Renal cortical epithelial cell (primary cell): ENCODE results near the gene CSAD. TPM values are rescaled to one million over a fixed set of nuclear protein-coding genes. Genes with fewer than 3 reads are reported as not detected.
"Not testable (repeated sequence)": the region's sequence is repeated elsewhere in the genome, so short reads cannot be mapped to it uniquely, and the experiment has no call there.

Experiments used
- DNase-seq: peaks from one replicate; pipeline ENCODE4 v3.0.0-alpha.2; 2011; ENCODE audit warnings: low read depth
- total RNA-seq: library from RNA; depleted of rRNA; stranded (reverse); fragments of >200 nt; gene quantifications from 2 replicates; pipeline ENCODE4 v1.2.3, GENCODE V29; 2014

CSAD gene
- total RNA-seq, 1 donor from 2014 or later = 9.1 TPM

GRCh38 chr12:53218551-53219291, 38.0 kb upstream of the CSAD start:
- no peak for DNase-seq

GRCh38 chr12:53217931-53218307, 37.2 kb upstream of the CSAD start:
- DNase-seq = no peak

DNA sequence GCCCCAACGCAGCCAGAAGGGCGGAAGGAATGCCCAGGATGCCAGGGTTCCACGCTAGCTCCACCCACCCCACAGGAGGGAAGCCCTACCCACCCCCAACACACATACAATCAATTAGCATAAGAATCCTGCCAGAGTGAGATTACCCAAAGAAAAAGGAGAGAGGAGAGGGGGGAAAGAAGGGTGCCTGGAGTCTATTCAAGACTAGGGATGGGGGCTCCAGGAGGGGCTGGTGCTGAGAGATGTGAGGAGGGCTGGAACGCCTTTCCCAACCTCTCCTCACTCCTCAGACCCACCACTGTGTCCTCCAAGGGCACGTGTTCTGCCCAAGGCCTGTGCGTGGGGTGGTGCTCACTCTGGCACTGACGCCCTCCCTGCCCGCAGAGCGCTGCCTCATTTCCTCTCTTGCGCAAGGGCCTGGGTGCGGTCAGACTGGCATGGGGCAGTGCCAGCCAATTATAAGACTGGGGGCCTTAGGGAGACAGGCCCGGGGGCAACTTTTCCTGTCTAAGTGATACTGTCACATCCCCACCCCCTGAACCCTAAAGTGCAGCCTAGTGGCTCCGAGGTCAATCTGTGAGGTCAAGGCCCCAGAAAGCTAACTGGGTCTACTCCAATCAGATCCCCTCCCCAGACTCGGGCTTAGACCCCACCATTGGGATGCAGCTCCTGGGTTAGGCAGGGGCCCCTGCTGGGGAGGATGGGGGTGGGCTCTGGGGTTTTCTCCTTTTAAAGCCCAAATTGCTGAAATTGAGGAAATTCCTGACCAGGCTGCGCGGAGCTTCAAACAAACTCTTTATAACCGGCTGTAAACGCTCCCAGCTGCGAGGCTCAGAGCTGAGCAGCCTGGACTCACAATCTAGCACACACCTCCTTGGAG, 36.6 kb upstream of the CSAD start:
- peak; percentile 31 for DNase-seq

DNA sequence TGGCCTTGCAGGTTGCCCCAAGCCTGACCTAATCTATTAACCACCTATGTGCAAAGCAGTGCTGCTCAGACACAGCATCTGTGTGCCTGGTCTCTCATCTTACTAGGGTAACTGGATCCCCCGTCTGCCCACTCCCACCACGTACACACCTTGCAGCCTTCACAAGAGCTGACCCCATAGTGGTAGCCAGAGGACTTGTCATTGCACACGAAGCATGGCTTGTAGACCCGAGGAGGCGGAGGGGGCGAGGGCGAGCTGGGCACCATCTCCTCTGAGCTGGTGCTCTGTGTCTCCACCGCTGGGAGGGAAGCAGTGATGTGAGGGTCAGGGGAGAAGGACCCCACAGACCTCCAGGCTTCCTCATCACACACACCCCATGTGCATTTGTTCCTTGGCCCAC, 34.8 kb upstream of the CSAD start:
- no peak for DNase-seq

DNA sequence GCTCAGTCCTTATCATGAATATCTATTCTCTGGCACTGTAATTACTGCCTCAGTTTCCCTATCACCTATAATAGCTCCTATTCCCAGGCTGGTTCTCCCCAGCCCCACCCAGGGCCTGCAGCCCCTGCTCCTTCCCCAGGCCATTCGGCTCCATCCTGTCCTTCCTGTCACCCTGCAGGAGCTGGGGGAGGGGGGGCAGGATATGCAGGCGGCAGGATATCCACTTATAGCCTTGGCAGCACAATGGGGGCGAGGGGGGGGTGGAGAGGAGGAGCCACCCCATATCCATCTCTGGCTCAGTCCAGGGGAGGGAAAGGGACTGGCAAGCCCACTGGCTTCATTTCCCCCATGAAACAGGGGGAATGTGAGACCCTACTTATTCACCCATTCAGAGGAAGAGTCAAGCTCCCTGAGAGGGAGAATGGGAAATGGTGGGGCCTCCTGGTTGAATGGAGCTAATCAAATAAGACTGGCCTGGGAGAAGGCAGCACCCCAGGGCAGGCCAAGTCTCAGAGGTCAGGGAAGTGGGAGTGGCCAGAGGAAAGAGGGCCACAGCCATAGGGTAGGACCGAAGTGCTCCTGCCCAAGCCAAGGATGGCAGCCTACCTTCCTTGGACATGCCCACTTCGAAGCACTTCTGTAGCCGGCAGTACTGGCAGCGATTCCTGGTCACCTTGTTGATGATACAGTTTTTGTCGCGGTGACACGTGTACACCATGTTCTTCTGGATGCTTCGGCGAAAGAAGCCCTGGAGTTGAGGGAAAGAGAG, 34.1 kb upstream of the CSAD start:
- no peak for DNase-seq

DNA sequence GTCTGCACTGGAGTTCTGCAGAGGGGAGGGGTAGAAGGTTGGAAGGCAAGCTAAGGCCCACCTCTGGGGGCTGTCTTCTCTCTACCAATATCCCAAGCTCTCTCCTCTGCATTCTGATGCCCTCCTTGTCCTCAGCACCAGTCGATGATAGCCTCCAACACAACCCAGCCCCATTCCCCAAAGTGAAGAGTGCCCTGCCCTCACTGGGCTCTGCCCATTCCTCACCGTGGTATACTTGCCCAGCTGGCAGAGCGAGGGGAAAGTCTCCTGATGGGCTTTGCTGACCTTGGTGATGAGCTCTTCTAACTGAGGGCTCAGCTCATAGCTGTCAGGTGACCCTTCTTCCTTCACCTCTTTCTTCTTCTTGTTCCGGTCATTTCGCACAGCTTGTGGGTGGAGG, 33.5 kb upstream of the CSAD start:
- no peak for DNase-seq

DNA sequence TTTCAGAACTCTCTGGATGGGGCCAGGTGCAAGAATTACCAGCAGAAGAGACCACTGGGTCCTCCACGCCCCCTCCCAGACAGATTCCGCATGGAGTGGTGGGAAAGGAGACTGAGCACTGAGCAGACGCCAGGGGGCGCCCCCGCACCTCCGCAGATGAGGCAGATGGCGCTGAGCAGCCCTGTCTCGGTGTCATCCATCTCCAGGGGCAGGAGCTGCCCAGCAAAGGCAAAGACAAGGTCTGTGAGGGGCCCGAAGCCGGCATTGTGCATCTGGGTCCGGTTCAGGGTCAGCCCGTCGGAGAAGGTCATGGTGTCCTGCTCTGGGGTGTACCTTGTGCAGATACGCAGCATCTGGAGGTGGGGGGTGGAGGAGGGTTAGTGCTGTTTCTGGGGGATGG, 32.6 kb upstream of the CSAD start:
- DNase-seq = peak; percentile 32

DNA sequence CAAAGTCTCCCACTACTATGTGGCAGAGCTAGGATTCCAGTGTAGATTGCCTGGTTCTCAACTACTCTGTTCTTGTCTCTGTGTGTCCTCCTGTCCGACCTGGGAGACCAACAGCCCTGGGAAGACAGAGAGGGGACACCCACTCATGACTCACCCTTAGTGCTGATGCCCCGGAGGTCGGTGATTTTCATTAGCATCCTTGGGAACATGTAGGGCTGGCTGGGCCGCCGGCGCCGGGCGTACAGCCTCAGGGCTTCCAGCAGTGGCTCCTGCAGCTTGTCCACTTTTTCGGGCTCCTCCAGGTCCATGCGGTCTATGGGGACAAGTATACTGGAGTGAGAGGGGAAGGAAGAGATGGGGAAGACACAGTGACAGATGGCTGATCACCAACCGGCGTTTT, 32.2 kb upstream of the CSAD start:
- DNase-seq = no peak

GRCh38 chr12:53211476-53212381, 31.0 kb upstream of the CSAD start:
- DNase-seq = no peak

DNA sequence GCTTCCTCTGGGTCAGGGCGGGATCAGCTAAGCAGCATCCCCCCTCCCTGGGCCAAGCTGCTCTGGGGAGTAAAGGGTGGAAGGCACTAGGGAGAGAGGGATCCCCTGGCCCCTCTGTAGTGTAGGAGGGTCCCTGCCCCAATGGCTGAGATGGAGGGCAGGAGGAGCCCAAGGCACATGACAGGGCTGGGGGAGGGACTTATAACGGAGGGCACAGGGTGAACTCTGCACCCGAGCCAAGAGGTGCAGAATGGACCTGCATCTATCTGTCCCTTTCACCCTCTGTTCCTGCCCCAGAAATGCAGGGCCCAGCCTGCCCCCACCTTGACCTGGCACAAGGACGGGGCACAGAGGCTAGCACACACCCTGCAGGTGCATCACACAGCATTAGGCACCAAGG, 30.1 kb upstream of the CSAD start:
- no peak for DNase-seq

- DNase-seq = no peak
Measured at GRCh38 chr12:53208877-53209463, 28.2 kb upstream of the CSAD start.

- no peak for DNase-seq
Measured at GRCh38 chr12:53208435-53208834, 27.7 kb upstream of the CSAD start.

GRCh38 chr12:53207042-53207441, 26.3 kb upstream of the CSAD start, which contains the start of gene ITGB7:
Gene ITGB7, minus strand, starts transcription at chr12:53207251. Its CDS starts 6,808 bp downstream, at chr12:53200443.
- no peak for DNase-seq

DNA sequence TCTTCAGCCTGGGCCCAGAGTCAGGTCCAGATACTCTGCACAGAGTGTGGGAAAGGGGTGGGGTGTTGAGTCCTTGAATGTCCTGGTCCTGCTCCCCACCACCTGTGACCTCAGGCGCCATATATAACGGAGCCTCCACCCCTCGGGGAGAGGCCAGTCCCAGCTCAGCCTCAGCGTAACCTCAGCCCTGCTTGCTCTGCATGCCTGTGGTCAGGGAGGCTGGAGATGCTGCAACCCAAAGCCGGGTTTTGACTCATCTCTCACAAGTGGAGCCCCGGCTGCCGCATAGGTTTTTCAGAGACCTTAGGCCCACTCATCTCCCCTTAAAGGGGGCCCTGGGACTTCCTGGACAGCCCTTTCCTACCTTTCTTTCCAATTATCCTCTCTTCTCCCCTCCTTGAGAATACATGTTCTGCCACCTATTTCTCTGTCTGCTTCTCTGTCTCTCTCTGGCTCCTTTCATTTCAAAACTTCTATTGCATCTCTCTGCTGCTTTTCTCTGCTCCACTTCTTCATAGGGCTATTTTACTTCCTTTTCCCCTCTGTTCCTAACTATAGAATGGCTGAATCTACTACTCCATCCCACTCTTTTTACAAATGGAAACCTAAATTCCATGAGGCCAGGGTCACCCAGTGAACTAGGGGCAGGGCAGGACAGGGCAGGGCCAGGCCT, 25.2 kb upstream of the CSAD start:
- DNase-seq = peak; percentile 68

GRCh38 chr12:53204351-53204750, 23.6 kb upstream of the CSAD start:
- no peak for DNase-seq

GRCh38 chr12:53202316-53202715, 21.6 kb upstream of the CSAD start:
- DNase-seq = not testable (repeated sequence)

GRCh38 chr12:53201639-53202038, 20.9 kb upstream of the CSAD start:
- peak; percentile 37 for DNase-seq

- DNase-seq = peak; percentile 63
Measured at GRCh38 chr12:53201177-53201541, 20.4 kb upstream of the CSAD start.

- no peak for DNase-seq
Measured at GRCh38 chr12:53200458-53201176, 19.9 kb upstream of the CSAD start.

DNA sequence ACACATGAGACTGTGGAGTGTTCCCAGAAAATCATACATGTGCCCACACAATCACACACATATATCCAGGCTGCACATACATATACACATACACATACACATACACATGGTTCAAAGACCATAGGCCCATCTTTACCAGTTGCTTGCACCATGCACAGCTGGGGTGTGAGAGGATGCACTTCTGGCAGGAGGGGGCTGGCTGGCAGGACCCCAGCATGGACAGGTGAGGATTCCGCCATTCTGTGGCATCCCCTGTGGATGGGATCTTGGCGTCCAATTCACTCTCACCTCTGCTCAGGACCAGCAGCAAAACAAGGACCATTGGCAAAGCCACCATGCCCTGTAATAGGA, 19.4 kb upstream of the CSAD start:
- DNase-seq = no peak
